Esophagus muscularis mucosa (tissue), 4 donors: ENCODE results near the gene RSL1D1. TPM values are rescaled to one million over a fixed set of nuclear protein-coding genes. Genes with fewer than 3 reads are reported as not detected.

Experiments used
- DNase-seq: peaks from one replicate; pipeline ENCODE4 v3.0.0-alpha.2; 2017; ENCODE audit errors: extremely low spot score
- H3K27ac ChIP-seq, 4 donors: fragments of 200-600 bp; sonication (generic); replicated peaks in 1 of 4; 1 replicate in 3 of 4; 2 replicates in 1 of 4; pipeline ENCODE4 v1.5.1; 2016 to 2019; ENCODE audit warnings: mild to moderate bottlenecking in 1 of 4
- H3K27me3 ChIP-seq, 4 donors: fragments of 200-600 bp; sonication (generic); one replicate each; pipeline versions ENCODE4 v1.5.1 to v1.6.0; 2016 to 2019
- H3K36me3 ChIP-seq, 4 donors: fragments of 200-600 bp; sonication (generic); one replicate each; pipeline ENCODE4 v1.5.1; 2016 to 2019
- H3K4me1 ChIP-seq, 4 donors: fragments of 200-600 bp; sonication (generic); one replicate each; pipeline ENCODE4 v1.5.1; 2016 to 2019
- H3K4me3 ChIP-seq, 4 donors: fragments of 200-600 bp; sonication (generic); 1 replicate in 2 of 4; 2 replicates in 2 of 4; pipeline ENCODE4 v1.5.1; 2016 to 2019; ENCODE audit warnings: mild to moderate bottlenecking in 4 of 4, moderate library complexity in 1 of 4
- H3K9me3 ChIP-seq, 4 donors: fragments of 200-600 bp; sonication (generic); 1 replicate in 3 of 4; 2 replicates in 1 of 4; pipeline ENCODE4 v1.5.1; 2016 to 2019
- CTCF ChIP-seq, 3 experiments: fragments of 200-600 bp in 2 of 3; fragments of 450-650 bp in 1 of 3; sonication (generic) in 2 of 3; IDR thresholded peaks; one replicate each; pipeline ENCODE4 v1.5.1; 2017 to 2019; ENCODE audit warnings: antibody characterized with exemption in 3 of 3, mild to moderate bottlenecking in 2 of 3, moderate library complexity in 1 of 3
- EP300 ChIP-seq: sonication (generic); formaldehyde crosslinking; IDR thresholded peaks from one replicate; pipeline ENCODE4 v1.6.1; 2017; ENCODE audit warnings: antibody characterized with exemption
- POLR2A ChIP-seq: fragments of 450-650 bp; IDR thresholded peaks from one replicate; pipeline ENCODE4 v1.6.1; 2017; ENCODE audit warnings: antibody characterized with exemption, moderate library complexity, mild to moderate bottlenecking, low read depth
- POLR2AphosphoS5 ChIP-seq, 2 donors: sonication (generic); formaldehyde crosslinking; IDR thresholded peaks; one replicate each; pipeline ENCODE4 v1.6.1; 2017; ENCODE audit warnings: antibody characterized with exemption in 2 of 2
- WGBS: methylation state at CpG from one replicate; pipeline ENCODE4 v1.1.5; 2018; 5-methylcytosine and 5-hydroxymethylcytosine counted together
- intact Hi-C: fragments of 100-400 bp; cut with DNase I; formaldehyde crosslinking; loops from one replicate; pipeline ENCODE4 v1.15.1; 2023
- total RNA-seq, 4 donors: library from RNA; depleted of rRNA; stranded (reverse); fragments of >200 nt; gene quantifications; one replicate each; pipeline versions ENCODE4 v1.1.0 to v1.2.1, GENCODE V29; 2016

RSL1D1 gene
- total RNA-seq, 4 donors from 2014 or later: 73.9 to 125 (median 97.1) TPM

GRCh38 chr16:11869353-11870228 lies 18.2 kb upstream of the RSL1D1 start:
- WGBS: 82% methylated on average over 8 of the region's 8 CpGs
- DNase-seq: no peak
- Histone ChIP-seq H3K27ac (no peak overlapping the region), H3K9me3 (no peaks in the 10 kb centered on the region), H3K27me3 (no peaks in the 10 kb centered on the region), H3K4me1 (peaks cover 17 to 31% (median 23%) of the 10 kb centered on the region in 4 donors), H3K4me3 (no peak overlapping the region), H3K36me3 (peaks cover 15 to 46% (median 37%) of the 10 kb centered on the region in 4 donors)
- TF ChIP-seq POLR2AphosphoS5 (IDR thresholded peaks at IDR 0.05): no peak
- TF ChIP-seq EP300: no peak
- no peak for TF ChIP-seq POLR2A
- no peak for TF ChIP-seq CTCF (IDR thresholded peaks at IDR 0.05)
- intact Hi-C loops: no loop called here

- 72% methylated on average over 2 of the region's 2 CpGs for WGBS
- H3K4me1 ChIP-seq: peaks cover 17 to 34% (median 23%) of the 10 kb centered on the region in 4 donors
- intact Hi-C loops: no loop called here
- no peaks in the 10 kb centered on the region for H3K27me3 ChIP-seq
- no peak for TF ChIP-seq POLR2A
- TF ChIP-seq POLR2AphosphoS5 (IDR thresholded peaks at IDR 0.05): no peak
- no peak for TF ChIP-seq EP300
- TF ChIP-seq CTCF (IDR thresholded peaks at IDR 0.05): no peak
- peaks cover 11 to 36% (median 29%) of the 10 kb centered on the region in 4 donors for H3K36me3 ChIP-seq
- no peaks in the 10 kb centered on the region for H3K9me3 ChIP-seq
- DNase-seq: no peak
- H3K4me3 ChIP-seq: no peak overlapping the region
- no peak overlapping the region for H3K27ac ChIP-seq
Measured at GRCh38 chr16:11868412-11868980, 17.2 kb upstream of the RSL1D1 start.

GRCh38 chr16:11862489-11862888 lies 11.1 kb upstream of the RSL1D1 start:
- Histone ChIP-seq H3K36me3 (no peaks in the 10 kb centered on the region), H3K27ac (no peak overlapping the region), H3K9me3 (no peaks in the 10 kb centered on the region), H3K4me1 (peaks cover 3 to 14% (median 5%) of the 10 kb centered on the region in 4 donors), H3K27me3 (no peaks in the 10 kb centered on the region), H3K4me3 (no peak overlapping the region)
- 88% methylated on average over 2 of the region's 2 CpGs for WGBS
- DNase-seq: no peak
- no peak for TF ChIP-seq POLR2AphosphoS5 (IDR thresholded peaks at IDR 0.05)
- no peak for TF ChIP-seq CTCF (IDR thresholded peaks at IDR 0.05)
- TF ChIP-seq POLR2A: no peak
- TF ChIP-seq EP300: no peak
- intact Hi-C loops: no loop called here

- WGBS: 85% methylated on average over 4 of the region's 4 CpGs
- peaks cover 19 to 33% (median 23%) of the 10 kb centered on the region in 4 donors for H3K4me1 ChIP-seq
- no peak overlapping the region for H3K4me3 ChIP-seq
- no peak overlapping the region for H3K27ac ChIP-seq
- TF ChIP-seq POLR2A (no peak), POLR2AphosphoS5 (IDR thresholded peaks at IDR 0.05) (no peak), CTCF (IDR thresholded peaks at IDR 0.05) (no peak), EP300 (no peak)
- H3K36me3 ChIP-seq: no peaks in the 10 kb centered on the region
- intact Hi-C loops: no loop called here
- H3K9me3 ChIP-seq: no peaks in the 10 kb centered on the region
- H3K27me3 ChIP-seq: no peaks in the 10 kb centered on the region
- DNase-seq: no peak
Measured at GRCh38 chr16:11857161-11857560, 5.8 kb upstream of the RSL1D1 start.
